GM20431 (cell line): ENCODE results near the gene SORBS1.
"Not testable (repeated sequence)": the region's sequence is repeated elsewhere in the genome, so short reads cannot be mapped to it uniquely, and the experiment has no call there.

ENCODE experiments used
- in situ Hi-C: fragments of 300-500 bp; cut with MseI, MboI; formaldehyde crosslinking; loops from one replicate; pipeline ENCODE4 v1.15.0; 2020; ENCODE audit warnings: low sequenced_read_pairs; ENCODE audit not compliant: unreplicated experiment

Gene SORBS1

DNA sequence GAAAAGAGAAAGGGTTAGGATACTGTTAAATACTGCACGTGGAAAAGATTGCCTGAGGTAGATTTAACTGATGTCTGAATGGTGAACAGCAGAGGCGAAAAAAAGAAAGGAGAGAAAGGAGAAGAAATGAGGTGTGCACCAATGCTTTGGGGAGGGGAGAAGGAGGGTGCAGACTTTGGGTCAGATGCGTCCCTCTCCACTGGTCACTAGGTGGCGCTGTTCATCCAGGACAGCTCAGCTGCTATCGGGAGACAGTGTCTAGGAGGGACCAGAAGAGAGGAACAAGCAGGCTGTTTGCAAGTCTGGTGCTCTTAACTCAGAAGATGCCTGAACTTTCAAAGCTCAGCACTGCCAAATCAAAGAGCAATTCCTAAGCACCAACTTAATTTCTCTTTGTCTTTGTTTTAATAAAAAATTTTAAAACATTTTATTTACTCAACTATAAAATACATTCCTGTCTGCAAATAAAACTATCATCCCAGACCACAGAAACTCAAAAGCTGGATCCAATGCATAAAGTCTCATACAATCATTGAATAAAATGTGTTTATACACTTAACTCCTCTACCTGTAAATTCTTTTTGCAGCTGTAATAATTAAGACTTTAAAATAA lies 186.5 kb downstream of the SORBS1 start:
- in situ Hi-C loops = no loop called here

- in situ Hi-C loops = no loop called here
Observed at GRCh38 chr10:95373660-95374059, 187.5 kb downstream of the SORBS1 start.

GRCh38 chr10:95364342-95364741 lies 196.8 kb downstream of the SORBS1 start:
- in situ Hi-C loops = loop anchor here (10.0 kb wide), 1 partner anchor 120 kb away; no protein-coding TSS in a partner anchor

DNA sequence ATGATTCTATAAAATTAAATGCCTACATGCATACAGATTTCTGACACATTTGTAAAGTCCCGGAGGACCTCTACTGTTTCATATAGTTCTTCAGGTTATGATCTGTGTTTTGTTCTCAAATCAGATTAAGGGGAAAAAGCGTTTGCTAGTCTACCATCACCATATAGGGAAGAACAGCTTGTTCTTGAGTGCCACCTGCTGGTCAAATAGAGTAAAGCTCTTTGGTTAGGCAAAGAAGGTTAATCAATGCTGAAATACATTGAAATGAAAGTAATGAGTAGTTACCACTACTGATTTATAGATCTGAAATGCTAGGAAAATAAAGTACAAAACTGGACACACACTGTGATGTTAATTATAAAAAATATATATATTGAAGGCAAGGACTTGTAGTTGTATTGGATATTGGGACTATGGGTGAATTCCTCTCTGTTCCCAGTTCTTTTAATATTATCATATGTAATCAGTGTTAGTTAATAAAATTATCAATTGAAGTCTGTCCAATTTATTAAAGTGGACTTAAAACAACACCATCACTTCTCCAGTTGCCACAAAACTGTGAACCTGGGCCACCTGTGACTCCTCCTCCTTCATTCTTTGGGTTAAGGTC lies 197.8 kb downstream of the SORBS1 start:
- in situ Hi-C loops = loop anchor here (10.0 kb wide), 1 partner anchor 119 kb away; no protein-coding TSS in a partner anchor

DNA sequence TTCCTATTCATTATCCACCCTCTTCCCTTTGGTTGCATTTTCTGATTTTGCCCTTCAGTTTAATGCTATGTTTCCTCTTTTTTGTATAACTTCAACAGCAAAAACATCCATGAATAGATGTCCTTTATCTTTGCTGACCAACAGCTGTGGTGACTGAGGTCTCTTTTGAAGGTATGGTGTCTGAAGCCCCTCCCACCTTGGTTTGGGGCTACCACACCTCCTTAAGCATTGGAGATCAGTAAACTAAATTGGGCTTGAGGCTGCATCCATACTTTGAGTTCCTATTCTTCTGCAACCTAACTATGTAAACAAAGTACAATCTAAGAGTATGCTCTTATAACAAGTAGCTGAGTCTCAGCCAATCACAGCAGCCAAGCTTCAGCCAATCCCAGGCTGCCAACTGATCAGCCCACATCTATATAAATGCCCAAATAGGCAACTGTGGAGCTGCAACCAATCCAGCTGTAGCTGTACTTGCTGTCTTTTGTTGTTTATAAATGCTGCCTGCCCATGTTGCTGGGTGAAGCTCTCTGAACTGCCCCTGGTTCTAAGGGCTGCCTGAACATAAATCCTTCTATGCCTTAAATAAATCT lies 201.0 kb downstream of the SORBS1 start:
- in situ Hi-C loops = loop anchor here (10.0 kb wide), 1 partner anchor 115 kb away; no protein-coding TSS in a partner anchor

DNA sequence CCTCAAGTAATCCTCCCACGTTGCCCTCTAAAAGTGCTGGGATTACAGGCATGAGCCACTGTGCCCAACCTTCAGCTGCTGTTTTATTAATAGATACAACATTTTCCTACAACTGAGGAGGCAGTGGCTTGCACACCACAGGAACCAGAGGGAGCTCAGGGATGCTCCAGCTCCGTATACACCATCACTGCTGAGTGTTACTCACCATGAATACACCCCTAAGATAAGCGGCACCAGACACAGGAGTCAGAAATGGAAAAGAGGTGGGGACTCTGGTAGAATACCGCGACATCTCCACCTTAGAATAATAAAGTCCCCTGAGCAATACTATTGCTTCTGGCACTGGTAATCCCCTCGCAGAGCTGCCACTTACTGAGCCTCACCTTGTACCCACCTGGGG lies 201.7 kb downstream of the SORBS1 start:
- in situ Hi-C loops = no loop called here

DNA sequence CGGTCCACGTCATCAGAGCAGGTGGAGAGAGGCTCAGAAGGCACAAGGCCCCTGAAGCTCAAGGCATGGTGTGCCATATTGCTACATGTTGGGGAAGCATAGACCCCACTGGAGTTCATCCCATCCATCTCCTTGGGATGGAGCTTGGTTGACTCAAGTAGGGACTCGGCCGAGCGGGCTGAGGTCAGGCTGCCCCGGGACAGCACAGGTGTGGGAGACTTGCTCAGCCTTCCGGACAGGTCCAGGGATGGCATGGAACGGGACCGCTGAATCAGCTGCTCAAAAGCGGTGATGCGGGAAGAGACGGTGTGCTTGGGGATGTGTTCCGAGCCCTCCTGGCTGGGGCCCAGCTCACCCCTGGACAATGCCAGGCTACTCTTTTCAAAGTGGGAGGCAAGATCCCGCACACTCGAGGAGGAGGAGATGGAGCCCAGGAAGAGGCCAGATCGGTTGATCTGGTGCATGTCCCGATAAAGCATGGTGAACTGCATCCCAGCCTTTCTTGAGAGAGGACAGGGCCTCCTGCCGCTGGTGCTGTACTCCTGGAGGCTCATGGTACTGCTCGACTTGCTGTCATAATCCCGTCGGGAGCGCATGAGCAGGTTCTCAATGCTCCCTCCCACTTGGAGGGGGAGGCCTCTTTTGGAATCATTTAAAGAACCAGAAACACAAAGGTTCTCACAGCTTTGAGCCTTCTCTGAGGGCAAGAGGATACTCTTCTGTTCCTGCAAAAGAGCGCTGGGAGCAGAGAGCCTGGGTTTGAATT lies 204.8 kb downstream of the SORBS1 start:
- in situ Hi-C loops = no loop called here

GRCh38 chr10:95355301-95355700 lies 205.9 kb downstream of the SORBS1 start:
- in situ Hi-C loops = no loop called here

DNA sequence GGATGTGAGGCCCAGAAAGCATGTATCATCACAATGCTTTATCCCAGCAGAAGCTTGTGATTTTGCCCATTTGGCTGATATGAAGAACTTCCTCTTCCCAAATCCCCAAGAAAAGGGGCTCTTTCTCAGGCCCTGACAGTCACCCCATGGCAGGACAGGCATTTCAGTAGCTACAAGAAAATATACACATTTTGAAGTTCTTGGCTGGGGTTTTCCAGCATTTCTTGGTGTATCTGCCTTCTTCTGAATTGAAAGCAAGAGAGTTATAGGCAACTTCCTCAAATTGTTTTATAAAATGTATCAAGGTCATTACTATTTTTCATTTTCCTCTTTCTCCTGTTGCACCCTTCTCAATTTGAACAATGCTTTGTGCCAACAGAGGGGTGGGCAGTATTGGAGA lies 207.1 kb downstream of the SORBS1 start:
- in situ Hi-C loops = no loop called here

DNA sequence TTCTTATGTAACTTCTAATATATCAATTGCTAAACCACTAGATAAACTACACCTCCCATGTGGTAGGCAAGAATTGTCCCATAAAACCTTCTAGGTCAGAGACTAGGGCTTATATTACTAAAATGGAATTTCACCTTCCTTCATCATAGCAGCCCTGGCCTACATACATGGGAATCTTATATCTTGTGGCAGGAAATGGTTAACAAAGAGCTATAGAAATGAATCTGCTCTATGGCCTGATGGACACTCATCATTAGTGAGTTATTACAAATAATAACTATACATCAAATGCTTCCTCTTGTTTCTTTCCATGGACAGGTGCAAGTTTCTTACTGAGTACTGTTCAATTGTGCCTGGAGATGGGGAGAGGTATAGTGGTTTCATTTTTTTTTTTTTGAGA lies 208.0 kb downstream of the SORBS1 start:
- in situ Hi-C loops = no loop called here

DNA sequence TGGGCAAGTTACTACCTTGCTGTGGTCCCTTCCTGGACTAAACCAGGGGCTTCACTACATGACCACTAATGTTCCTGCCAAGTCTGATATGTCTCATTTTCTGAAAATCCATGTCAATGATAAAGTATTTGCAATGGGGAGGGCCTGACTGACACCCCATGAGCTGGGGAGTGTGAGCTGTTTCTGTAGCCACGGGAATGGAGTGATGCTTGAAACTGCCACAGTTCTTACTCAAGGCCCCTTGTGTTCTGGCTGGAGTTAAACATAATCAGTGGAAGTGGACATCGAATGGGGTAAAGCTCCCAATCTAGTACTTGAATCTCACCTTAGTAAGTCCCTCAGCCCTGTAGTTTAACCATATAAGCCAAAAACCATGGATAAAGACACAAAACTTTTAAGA lies 208.5 kb downstream of the SORBS1 start:
- in situ Hi-C loops = no loop called here

DNA sequence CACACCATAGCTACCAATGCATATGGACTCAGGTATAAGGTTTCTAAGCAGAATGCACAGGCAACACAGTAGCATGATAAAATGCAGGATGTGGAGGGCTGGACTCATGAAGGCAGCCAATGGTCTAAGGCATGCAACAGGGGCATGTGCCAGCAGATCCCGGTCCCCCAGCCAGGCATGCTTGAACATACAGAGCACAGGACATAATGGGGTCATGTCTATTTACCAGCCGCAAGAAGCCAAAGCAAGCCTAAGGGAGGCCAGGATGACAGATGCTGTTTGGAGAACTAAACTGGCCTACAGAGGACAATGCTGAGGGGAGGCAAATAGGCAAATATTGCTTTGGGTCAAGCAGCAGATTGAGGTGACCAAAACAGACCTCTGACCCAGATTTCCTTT lies 210.3 kb downstream of the SORBS1 start:
- in situ Hi-C loops = no loop called here

GRCh38 chr10:95350219-95350829 lies 210.8 kb downstream of the SORBS1 start:
- in situ Hi-C loops = no loop called here

DNA sequence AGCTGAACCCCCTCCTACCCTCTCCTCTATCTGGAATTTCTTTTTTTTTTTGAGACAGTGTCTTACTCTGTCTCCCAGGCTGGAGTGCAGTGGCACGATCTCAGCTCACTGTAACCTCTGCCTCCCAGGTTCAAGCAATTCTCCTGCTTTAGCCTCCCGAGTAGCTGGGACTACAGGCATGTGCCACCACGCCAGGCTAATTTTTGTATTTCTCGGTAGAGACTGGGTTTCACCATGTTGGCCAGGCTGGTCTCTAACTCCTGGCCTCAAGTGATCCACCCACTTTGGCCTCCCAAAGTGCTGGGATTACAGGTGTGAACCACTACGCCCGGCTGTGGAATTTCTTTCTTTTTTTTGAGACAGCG lies 213.8 kb downstream of the SORBS1 start:
- in situ Hi-C loops = not testable (repeated sequence)

DNA sequence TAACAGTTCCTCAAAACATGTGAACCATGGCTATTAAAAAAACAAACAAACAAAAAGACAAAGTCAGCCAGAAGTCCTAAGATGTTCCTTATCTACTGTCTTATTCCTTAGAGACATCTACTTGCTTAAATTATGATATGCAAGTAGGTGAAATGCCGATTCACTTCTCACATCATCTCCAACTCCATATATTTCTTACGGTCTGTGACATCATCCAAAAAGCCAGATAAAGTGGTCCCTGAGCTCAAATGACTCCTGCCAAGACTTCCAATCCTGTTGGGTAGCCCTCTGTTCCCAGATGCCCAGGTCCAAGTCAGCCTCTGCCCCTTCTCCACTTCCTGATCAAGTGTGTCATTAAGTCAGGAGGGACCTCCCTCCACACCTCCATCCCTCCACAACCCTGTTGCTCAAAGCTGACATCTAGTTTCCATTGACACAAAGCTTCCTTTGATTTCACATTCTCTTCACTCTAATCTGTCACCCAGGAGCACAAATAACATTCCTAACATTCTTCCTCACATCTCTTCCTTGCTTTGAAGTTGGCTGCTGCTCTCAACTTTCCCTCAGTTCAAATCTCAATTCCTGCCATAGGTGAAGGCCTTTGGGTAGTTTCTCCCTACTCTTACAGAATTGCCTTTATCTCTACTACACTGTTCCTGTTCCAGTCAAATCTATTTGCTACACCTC lies 214.3 kb downstream of the SORBS1 start:
- in situ Hi-C loops = no loop called here

DNA sequence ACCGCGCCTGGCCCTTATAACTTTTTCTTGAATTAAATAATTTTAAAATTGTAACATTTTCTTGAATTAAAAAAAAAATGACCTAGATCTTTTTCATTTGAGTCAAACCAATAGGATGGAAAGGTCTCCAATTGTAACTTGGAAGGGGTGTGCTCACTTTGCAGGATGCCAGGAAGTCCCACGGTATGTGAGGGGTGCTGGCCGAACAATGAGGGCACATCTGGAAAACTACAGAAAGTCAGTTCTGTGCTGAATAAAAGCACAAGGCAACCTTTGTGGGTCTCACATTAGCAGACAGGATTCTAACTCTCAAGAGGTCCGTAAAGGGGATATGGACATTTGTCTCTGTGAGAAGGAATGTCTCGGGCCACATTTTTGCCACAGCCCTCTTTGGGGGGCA lies 217.6 kb downstream of the SORBS1 start:
- in situ Hi-C loops = no loop called here

GRCh38 chr10:95341716-95342130 lies 219.4 kb downstream of the SORBS1 start:
- in situ Hi-C loops = no loop called here

GRCh38 chr10:95339863-95340262 lies 221.3 kb downstream of the SORBS1 start:
- in situ Hi-C loops = no loop called here

DNA sequence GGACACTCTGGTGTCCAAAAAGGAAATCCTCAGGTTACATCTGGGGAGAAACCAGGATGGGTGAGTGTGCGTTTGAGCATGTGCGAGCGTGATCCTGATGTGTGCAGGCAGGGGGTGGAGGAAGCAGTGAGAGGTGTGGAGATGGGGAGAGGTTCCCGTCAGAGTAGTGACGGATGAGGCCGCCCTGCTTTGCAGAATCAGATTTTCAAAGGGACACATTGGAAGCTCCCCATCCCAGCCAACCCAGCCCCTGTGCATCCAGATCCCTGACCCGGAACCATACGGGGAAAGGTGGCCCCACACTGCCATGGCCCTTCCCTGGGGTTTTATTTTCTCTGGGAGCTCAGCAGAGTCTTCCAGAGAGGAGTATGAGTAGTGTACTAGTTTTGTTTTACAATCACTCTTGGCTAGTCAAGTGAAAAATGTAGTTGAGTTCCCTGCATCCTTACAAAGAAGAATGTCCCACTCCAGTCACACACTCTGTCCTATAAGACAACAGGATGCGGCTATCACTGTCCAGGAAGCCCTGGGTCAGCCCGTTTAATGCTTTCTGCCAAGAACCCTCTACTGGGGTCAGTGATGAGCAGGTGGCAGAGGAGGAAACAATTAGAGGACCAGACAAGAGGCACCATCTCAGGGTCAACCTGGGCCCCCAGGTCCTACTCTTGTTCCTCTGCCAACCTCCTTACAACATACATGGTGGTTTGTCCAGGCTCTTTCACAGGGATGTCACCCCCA lies 223.6 kb downstream of the SORBS1 start:
- in situ Hi-C loops = no loop called here
